Vagina (tissue), 2 donors: Measurements from ENCODE around the gene RIPOR3.

Experiments
- POLR2A ChIP-seq, 2 donors: fragments of 450-650 bp; IDR thresholded peaks; one replicate each; pipeline ENCODE4 v1.6.1; 2017; ENCODE audit warnings: antibody characterized with exemption in 2 of 2, mild to moderate bottlenecking in 2 of 2, moderate library complexity in 2 of 2
- POLR2AphosphoS5 ChIP-seq, 2 donors: sonication (generic); formaldehyde crosslinking; IDR thresholded peaks; one replicate each; pipeline ENCODE4 v1.9.0; 2017; ENCODE audit warnings: antibody characterized with exemption in 2 of 2, mild to moderate bottlenecking in 2 of 2, low read depth in 1 of 2; ENCODE audit not compliant: insufficient read depth in 1 of 2
- TF ChIP-seq, protein P1 (sequence below), 3 experiments: fragments of 450-650 bp in 2 of 3; fragments of 200-600 bp in 1 of 3; sonication (generic) in 1 of 3; IDR thresholded peaks; one replicate each; pipeline ENCODE4 v1.5.1; 2017 to 2019; ENCODE audit warnings: antibody characterized with exemption in 3 of 3, mild to moderate bottlenecking in 2 of 3, moderate library complexity in 2 of 3

DNA sequence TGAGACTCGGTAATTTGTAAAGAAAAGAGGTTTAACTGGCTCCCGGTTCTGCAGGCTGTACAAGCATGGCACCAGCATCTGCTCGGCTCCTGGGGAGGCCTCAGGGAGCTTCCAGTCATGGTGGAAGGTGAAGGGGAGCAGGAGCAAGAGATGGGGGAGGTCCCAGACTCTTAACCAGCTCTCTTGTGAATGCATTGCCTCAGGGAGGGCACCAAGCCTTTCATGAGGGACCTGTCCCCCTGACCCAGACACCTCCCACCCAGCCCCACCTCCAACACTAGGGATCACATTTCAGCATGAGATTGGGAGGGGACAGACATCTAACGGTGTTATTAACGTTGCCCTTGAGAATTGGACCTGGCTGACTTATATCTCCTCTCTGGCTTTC is 112.6 kb downstream of the RIPOR3 start:
- no peak for TF ChIP-seq POLR2AphosphoS5 (IDR thresholded peaks at IDR 0.05; ENCODE audit: insufficient read depth in 1 of 2, low read depth in 1 of 2)
- TF ChIP-seq, protein P1, sequence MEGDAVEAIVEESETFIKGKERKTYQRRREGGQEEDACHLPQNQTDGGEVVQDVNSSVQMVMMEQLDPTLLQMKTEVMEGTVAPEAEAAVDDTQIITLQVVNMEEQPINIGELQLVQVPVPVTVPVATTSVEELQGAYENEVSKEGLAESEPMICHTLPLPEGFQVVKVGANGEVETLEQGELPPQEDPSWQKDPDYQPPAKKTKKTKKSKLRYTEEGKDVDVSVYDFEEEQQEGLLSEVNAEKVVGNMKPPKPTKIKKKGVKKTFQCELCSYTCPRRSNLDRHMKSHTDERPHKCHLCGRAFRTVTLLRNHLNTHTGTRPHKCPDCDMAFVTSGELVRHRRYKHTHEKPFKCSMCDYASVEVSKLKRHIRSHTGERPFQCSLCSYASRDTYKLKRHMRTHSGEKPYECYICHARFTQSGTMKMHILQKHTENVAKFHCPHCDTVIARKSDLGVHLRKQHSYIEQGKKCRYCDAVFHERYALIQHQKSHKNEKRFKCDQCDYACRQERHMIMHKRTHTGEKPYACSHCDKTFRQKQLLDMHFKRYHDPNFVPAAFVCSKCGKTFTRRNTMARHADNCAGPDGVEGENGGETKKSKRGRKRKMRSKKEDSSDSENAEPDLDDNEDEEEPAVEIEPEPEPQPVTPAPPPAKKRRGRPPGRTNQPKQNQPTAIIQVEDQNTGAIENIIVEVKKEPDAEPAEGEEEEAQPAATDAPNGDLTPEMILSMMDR (IDR thresholded peaks at IDR 0.05), result no peak
- TF ChIP-seq POLR2A (IDR thresholded peaks at IDR 0.05), result no peak
